Body of pancreas (tissue), 4 donors: ENCODE data around the gene POLE2. TPM values are rescaled to one million over a fixed set of nuclear protein-coding genes. Genes with fewer than 3 reads are reported as not detected.

ENCODE experiments used
- ATAC-seq: fragments of 150-250 bp; one replicate; pipeline ENCODE4 v1.9.1; 2016
- DNase-seq, 4 donors: peaks; one replicate each; pipeline ENCODE4 v3.0.0-alpha.2; 2019
- H3K27ac ChIP-seq, 4 donors: fragments of 200-600 bp; sonication (generic); 1 replicate in 3 of 4; 2 replicates in 1 of 4; pipeline versions ENCODE4 v1.5.1 to v1.6.1; 2016 to 2019; ENCODE audit warnings: mild to moderate bottlenecking in 1 of 4, mixed read lengths in 1 of 4, moderate library complexity in 1 of 4
- H3K27me3 ChIP-seq, 2 donors: fragments of 200-600 bp; sonication (generic); one replicate each; pipeline ENCODE4 v1.6.0; 2016; ENCODE audit warnings: mild to moderate bottlenecking in 1 of 2
- H3K36me3 ChIP-seq, 2 donors: fragments of 200-600 bp; sonication (generic); replicated peaks in 1 of 2; 2 replicates each; pipeline ENCODE4 v1.5.1; 2016; ENCODE audit warnings: low read depth in 2 of 2; ENCODE audit not compliant: insufficient read depth in 1 of 2
- H3K4me1 ChIP-seq: fragments of 200-600 bp; sonication (generic); one replicate; pipeline ENCODE4 v1.6.0; 2016
- H3K4me3 ChIP-seq, 2 donors: fragments of 200-600 bp; sonication (generic); 1 replicate in 1 of 2; 2 replicates in 1 of 2; pipeline ENCODE4 v1.5.1; 2016 to 2019
- H3K9me3 ChIP-seq, 3 donors: fragments of 200-600 bp; sonication (generic); 1 replicate in 2 of 3; 2 replicates in 1 of 3; pipeline ENCODE4 v1.5.1; 2016
- CTCF ChIP-seq, 7 experiments: fragments of 450-650 bp in 4 of 7; fragments of 200-600 bp in 3 of 7; sonication (generic) in 3 of 7; IDR thresholded peaks; one replicate each; pipeline ENCODE4 v1.5.1; 2016 to 2019; ENCODE audit warnings: antibody characterized with exemption in 7 of 7
- POLR2A ChIP-seq, 3 donors: fragments of 450-650 bp; IDR thresholded peaks; one replicate each; pipeline ENCODE4 v1.6.1; 2016; ENCODE audit warnings: antibody characterized with exemption in 3 of 3, mild to moderate bottlenecking in 2 of 3
- WGBS, 2 donors: methylation state at CpG; one replicate each; pipeline ENCODE4 v1.1.5; 2017; 5-methylcytosine and 5-hydroxymethylcytosine counted together
- intact Hi-C: fragments of 100-400 bp; cut with DNase I; formaldehyde crosslinking; loops from one replicate; pipeline ENCODE4 v1.15.1; 2023
- total RNA-seq, 2 donors: library from RNA; depleted of rRNA; stranded (reverse); fragments of >200 nt; gene quantifications; one replicate each; pipeline ENCODE4 v1.1.0, GENCODE V29; 2016

Gene POLE2
- total RNA-seq, 2 donors from 2014 or later: 7.0 TPM; not detected in 1

GRCh38 chr14:49617852-49618519 is 70.0 kb downstream of the POLE2 start:
- WGBS, 2 donors: 79 to 88% methylated on average over 6 of the region's 6 CpGs
- H3K27ac ChIP-seq: no peak overlapping the region
- ATAC-seq: no peak
- intact Hi-C loops: no loop called here
- DNase-seq: no peak
- H3K9me3 ChIP-seq: no peaks in the 10 kb centered on the region
- peaks cover 0 to 6% of the 10 kb centered on the region in 2 donors for H3K36me3 ChIP-seq
- H3K4me3 ChIP-seq: no peak overlapping the region
- H3K27me3 ChIP-seq: no peaks in the 10 kb centered on the region
- peaks cover 27% of the 10 kb centered on the region for H3K4me1 ChIP-seq
- no peak for TF ChIP-seq POLR2A (IDR thresholded peaks at IDR 0.05)
- no peak for TF ChIP-seq CTCF (IDR thresholded peaks at IDR 0.05)

- H3K9me3 ChIP-seq: no peaks in the 10 kb centered on the region
- H3K27me3 ChIP-seq: no peaks in the 10 kb centered on the region
- no peak overlapping the region for H3K27ac ChIP-seq
- H3K4me1 ChIP-seq: peaks cover 13% of the 10 kb centered on the region
- 76 to 81% methylated on average over 6 of the region's 6 CpGs for WGBS, 2 donors
- H3K4me3 ChIP-seq: no peak overlapping the region
- TF ChIP-seq CTCF (IDR thresholded peaks at IDR 0.05) (no peak), POLR2A (IDR thresholded peaks at IDR 0.05) (no peak)
- ATAC-seq (no peak), DNase-seq (no peak)
- H3K36me3 ChIP-seq: peaks cover 0 to 6% of the 10 kb centered on the region in 2 donors
- intact Hi-C loops: no loop called here
Measured at GRCh38 chr14:49615776-49616175, 72.2 kb downstream of the POLE2 start.

- Histone ChIP-seq H3K4me1 (peaks cover 13% of the 10 kb centered on the region), H3K4me3 (no peak overlapping the region), H3K27ac (no peak overlapping the region), H3K27me3 (no peaks in the 10 kb centered on the region), H3K36me3 (peaks cover 0 to 6% of the 10 kb centered on the region in 2 donors), H3K9me3 (no peaks in the 10 kb centered on the region)
- intact Hi-C loops: no loop called here
- TF ChIP-seq CTCF (IDR thresholded peaks at IDR 0.05) (no peak), POLR2A (IDR thresholded peaks at IDR 0.05) (no peak)
- 73 to 77% methylated on average over 2 of the region's 2 CpGs for WGBS, 2 donors
- no peak for DNase-seq
- no peak for ATAC-seq
Measured at GRCh38 chr14:49614196-49614595, 73.8 kb downstream of the POLE2 start.

GRCh38 chr14:49612671-49613070 is 75.3 kb downstream of the POLE2 start:
- no peak for ATAC-seq
- TF ChIP-seq POLR2A (IDR thresholded peaks at IDR 0.05) (no peak), CTCF (IDR thresholded peaks at IDR 0.05) (no peak)
- Histone ChIP-seq H3K27ac (no peak overlapping the region), H3K27me3 (no peaks in the 10 kb centered on the region), H3K9me3 (no peaks in the 10 kb centered on the region), H3K36me3 (no peaks in the 10 kb centered on the region), H3K4me1 (peaks cover 3% of the 10 kb centered on the region), H3K4me3 (no peak overlapping the region)
- DNase-seq: no peak
- 89 to 94% methylated on average over 7 to 8 of the region's 8 CpGs for WGBS, 2 donors
- intact Hi-C loops: no loop called here

- no peaks in the 10 kb centered on the region for H3K36me3 ChIP-seq
- intact Hi-C loops: no loop called here
- H3K4me1 ChIP-seq: no peaks in the 10 kb centered on the region
- H3K4me3 ChIP-seq: no peak overlapping the region
- TF ChIP-seq POLR2A (IDR thresholded peaks at IDR 0.05) (no peak), CTCF (IDR thresholded peaks at IDR 0.05) (no peak)
- no peak overlapping the region for H3K27ac ChIP-seq
- DNase-seq: no peak
- ATAC-seq: no peak
- no peaks in the 10 kb centered on the region for H3K9me3 ChIP-seq
- no peaks in the 10 kb centered on the region for H3K27me3 ChIP-seq
- WGBS, 2 donors: 90 to 95% methylated on average over 4 of the region's 4 CpGs
Measured at GRCh38 chr14:49612251-49612650, 75.8 kb downstream of the POLE2 start.
